Measurements from ENCODE around the gene LMAN1L. TPM values are rescaled to one million over a fixed set of nuclear protein-coding genes. Genes with fewer than 3 reads are reported as not detected.

Gene LMAN1L
- total RNA-seq, 1 donor from 2014 or later, result 8.1 TPM

DNA sequence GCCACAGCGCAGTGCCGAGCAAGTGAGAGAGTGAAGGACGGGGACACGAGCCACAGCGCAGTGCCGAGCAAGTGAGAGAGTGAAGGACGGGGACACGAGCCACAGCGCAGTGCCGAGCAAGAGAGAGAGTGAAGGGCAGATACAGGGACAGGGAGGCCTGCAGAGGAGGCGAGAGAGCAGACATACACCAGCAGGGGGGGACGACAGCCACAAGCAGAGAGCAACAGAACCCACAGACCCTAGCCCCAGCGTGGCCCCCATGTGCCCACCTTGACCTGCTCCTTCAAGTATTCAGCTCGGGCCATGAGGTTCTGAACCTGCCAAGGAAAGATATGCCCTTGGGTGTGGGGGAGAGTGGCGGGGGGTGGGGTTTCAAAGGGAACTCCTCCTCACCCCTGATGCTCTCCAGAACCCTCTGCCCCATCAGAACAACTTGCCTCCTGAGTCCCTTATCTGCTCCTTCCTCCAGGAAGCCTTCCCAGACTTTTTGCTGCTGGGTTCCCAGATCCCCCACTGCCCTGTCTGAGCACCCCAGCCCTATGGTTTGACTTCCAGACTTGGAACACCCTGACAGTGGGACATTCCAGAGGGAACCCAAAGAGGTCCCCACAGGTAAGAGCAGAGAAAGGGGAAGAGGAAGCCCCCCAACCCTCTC is 25.0 kb downstream of the LMAN1L start:
- intact Hi-C loops (cut with micrococcal nuclease), result no loop called here
- Histone ChIP-seq H3K4me1 (peaks cover 17% of the 10 kb centered on the region), H3K4me3 (no peak overlapping the region), H3K36me3 (peaks cover 13% of the 10 kb centered on the region), H3K27me3 (ENCODE audit: low read depth) (no peaks in the 10 kb centered on the region), H3K27ac (replicated peaks) (no peak overlapping the region), H3K9me3 (replicated peaks) (no peaks in the 10 kb centered on the region)
- TF ChIP-seq, protein P1, sequence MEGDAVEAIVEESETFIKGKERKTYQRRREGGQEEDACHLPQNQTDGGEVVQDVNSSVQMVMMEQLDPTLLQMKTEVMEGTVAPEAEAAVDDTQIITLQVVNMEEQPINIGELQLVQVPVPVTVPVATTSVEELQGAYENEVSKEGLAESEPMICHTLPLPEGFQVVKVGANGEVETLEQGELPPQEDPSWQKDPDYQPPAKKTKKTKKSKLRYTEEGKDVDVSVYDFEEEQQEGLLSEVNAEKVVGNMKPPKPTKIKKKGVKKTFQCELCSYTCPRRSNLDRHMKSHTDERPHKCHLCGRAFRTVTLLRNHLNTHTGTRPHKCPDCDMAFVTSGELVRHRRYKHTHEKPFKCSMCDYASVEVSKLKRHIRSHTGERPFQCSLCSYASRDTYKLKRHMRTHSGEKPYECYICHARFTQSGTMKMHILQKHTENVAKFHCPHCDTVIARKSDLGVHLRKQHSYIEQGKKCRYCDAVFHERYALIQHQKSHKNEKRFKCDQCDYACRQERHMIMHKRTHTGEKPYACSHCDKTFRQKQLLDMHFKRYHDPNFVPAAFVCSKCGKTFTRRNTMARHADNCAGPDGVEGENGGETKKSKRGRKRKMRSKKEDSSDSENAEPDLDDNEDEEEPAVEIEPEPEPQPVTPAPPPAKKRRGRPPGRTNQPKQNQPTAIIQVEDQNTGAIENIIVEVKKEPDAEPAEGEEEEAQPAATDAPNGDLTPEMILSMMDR (IDR thresholded peaks at IDR 0.05; ENCODE audit: borderline replicate concordance), result no peak
- DNase-seq, result no peak

DNA sequence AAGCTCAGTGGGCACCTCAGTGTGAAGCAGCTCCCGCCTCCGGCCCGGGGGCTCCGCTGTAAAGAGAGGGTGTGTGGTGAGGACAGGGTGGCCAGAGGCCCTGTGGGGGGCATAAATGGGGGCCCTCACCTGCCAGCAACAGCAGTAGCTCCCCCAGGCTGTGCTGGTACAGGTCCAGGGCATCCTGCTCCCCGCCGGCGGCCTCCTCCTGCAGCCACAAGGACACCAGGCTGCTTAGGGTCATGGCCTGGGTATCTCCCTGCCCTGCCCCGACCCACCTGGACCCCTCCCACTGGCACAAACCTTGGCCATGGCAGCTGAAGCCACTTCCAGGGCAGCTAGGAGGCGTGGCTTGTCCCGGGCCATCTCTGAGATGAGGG is 25.5 kb downstream of the LMAN1L start:
- Histone ChIP-seq H3K9me3 (replicated peaks) (no peaks in the 10 kb centered on the region), H3K4me1 (peaks cover 20% of the 10 kb centered on the region), H3K27me3 (ENCODE audit: low read depth) (no peaks in the 10 kb centered on the region), H3K36me3 (peaks cover 13% of the 10 kb centered on the region), H3K27ac (replicated peaks) (no peak overlapping the region), H3K4me3 (no peak overlapping the region)
- TF ChIP-seq, protein P1 (IDR thresholded peaks at IDR 0.05; ENCODE audit: borderline replicate concordance), result no peak
- no peak for DNase-seq
- intact Hi-C loops (cut with micrococcal nuclease), result no loop called here

DNA sequence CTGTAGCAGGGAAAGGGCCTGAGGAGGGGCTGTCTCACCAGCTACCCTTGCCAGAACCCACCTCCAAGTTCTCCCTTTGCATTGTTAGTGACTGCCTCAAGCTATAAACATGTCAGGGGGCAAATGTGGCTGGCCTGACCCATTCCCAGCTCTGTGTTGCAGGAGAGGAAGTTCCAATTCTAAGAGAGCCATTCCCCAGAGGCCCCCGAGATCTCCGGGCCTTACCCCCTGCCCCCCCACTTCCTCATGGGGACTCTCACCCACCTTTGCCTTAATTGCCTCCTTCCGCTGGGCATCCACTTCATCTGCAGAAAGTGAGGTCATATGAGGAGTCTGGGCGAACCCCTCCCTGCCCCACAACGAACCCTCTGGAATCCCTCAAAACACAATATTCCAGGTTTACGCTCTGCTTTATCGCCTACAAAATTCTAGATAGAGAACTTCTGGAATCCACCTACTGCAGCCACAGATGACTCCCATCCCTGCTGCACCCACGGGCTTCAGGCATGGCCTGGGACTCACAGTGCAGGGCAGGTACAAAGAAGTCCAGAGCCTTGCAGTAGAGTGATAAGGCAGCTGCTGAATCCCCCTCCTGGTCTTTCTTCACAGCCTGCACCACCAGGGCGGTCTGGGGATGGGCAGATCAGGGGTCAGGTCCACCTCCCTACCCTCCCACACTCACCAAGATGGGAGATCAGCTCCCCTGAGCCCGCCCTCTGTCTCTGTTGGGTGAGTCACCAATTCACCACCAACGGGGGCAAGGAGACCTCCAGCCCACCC is 26.3 kb downstream of the LMAN1L start:
- Histone ChIP-seq H3K27me3 (ENCODE audit: low read depth) (no peaks in the 10 kb centered on the region), H3K9me3 (replicated peaks) (no peaks in the 10 kb centered on the region), H3K4me3 (no peak overlapping the region), H3K27ac (replicated peaks) (no peak overlapping the region), H3K4me1 (peaks cover 28% of the 10 kb centered on the region), H3K36me3 (peaks cover 13% of the 10 kb centered on the region)
- intact Hi-C loops (cut with micrococcal nuclease), result no loop called here
- no peak for DNase-seq
- TF ChIP-seq, protein P1 (IDR thresholded peaks at IDR 0.05; ENCODE audit: borderline replicate concordance), result no peak

DNA sequence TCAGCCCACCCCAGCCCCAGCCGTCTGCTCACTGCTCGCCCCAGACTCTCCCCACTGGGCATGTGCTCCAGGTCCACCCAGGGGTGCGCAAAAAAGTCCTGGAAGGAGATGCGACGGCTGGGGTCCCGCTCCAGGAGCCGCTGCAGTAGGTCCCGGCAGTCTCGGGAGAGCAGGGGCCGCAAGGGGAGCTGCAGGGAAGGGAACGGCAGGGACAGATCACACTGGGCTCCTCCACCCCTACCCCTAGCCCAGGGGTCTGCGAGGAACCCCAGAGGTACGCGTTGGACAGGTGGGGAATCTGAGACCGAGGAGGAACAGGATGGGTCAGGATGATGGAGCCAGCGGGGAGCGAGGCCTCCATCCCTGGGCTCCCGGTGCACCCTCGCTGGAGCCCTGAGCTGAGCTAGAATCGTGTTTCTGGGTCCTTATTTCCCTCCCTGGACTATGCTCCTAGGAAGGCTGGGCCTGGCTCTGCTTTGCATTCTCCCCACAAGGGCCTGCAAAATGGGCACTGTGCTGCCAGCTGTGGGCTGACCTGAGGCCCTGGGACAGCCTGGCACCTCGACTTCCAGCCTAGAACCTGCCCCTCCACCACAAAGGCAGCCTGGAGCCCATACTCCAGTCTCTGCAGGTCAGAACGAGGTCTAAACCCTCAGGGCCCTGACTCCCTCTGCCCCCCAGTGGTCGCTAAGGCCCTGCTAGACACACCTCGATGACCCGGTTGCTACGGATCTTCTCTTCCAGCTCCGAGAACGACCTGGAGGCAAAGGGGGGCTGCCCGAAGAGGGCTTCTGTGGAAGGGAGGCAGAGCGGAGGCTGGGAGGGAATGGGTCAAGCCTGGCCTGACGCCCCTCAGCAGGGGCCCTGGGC is 27.1 kb downstream of the LMAN1L start:
- no peak for DNase-seq
- H3K27ac ChIP-seq (replicated peaks), result no peak overlapping the region
- no peaks in the 10 kb centered on the region for H3K9me3 ChIP-seq (replicated peaks)
- H3K27me3 ChIP-seq (ENCODE audit: low read depth), result no peaks in the 10 kb centered on the region
- H3K4me1 ChIP-seq, result peaks cover 29% of the 10 kb centered on the region
- H3K36me3 ChIP-seq, result peaks cover 14% of the 10 kb centered on the region
- TF ChIP-seq, protein P1 (IDR thresholded peaks at IDR 0.05; ENCODE audit: borderline replicate concordance), result no peak
- no peak overlapping the region for H3K4me3 ChIP-seq
- intact Hi-C loops (cut with micrococcal nuclease), result no loop called here
